ENCODE results near the gene OSBPL9. TPM values are rescaled to one million over a fixed set of nuclear protein-coding genes. Genes with fewer than 3 reads are reported as not detected.

OSBPL9 gene
- total and polyA plus RNA-seq, 10 of the 15 experiments (the other 5 are each of a cell fraction or from before 2014, with no cell fraction given): 25.9 to 156 (median 108) TPM

DNA sequence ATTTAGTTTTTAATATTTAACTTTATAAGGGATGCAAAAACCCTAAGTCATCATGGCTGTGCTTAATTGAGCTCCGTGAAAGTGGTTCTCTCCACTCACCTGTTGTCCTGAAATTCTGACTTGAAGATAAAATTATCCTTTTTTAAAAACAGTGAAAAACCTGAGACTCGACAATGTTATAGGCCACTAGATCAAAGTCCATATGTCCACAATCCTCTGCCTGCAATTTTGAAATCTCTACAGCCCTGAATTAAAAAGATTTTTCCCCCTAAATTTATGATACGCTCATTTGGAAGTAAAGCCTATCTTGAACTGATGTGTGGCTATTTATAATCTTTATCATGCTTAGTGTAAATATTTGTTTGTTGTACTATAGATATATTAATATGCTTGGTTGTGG, 18.7 kb downstream of the OSBPL9 start (continued):
- no peak for TF ChIP-seq CEBPZ (IDR thresholded peaks at IDR 0.05; ENCODE audit: low read depth, low read length)

- H4K20me1 ChIP-seq (ENCODE audit: control insufficient read depth, insufficient read depth): no peaks in the 10 kb centered on the region
- CTCF ChIA-PET: no interaction called here
- no peaks in the 10 kb centered on the region for H3K9me3 ChIP-seq (replicated peaks; ENCODE audit: control insufficient read depth, insufficient read depth, low read length)
- no peak for ATAC-seq
- no peak overlapping the region for H2AFZ ChIP-seq (ENCODE audit: control insufficient read depth, low read depth, low read length)
- intact Hi-C loops (cut with micrococcal nuclease; ENCODE audit: unreplicated experiment) (no loop called here), in situ Hi-C loops (cut with MboI) (no loop called here)
- H3K79me2 ChIP-seq (ENCODE audit: control insufficient read depth, insufficient read depth, low read length): no peaks in the 10 kb centered on the region; the same call in 1 of the 2 replicates
- H3K27me3 ChIP-seq (replicated peaks in 1 of 2; ENCODE audit: control insufficient read depth in 2 of 2, insufficient read depth in 2 of 2, low read length in 1 of 2): no peaks in the 10 kb centered on the region
- no peak overlapping the region for H3K9ac ChIP-seq (ENCODE audit: control insufficient read depth, insufficient read depth, low read length)
- no peak overlapping the region for H3K4me3 ChIP-seq
- WGBS (ENCODE audit: insufficient coverage, insufficient replicate concordance, low lambda C conversion rate, missing lambda C conversion rate): 100% methylated on average over 2 of the region's 2 CpGs
- H3K4me1 ChIP-seq (ENCODE audit: control insufficient read depth, insufficient read depth, low read length): no peaks in the 10 kb centered on the region
- POLR2A ChIA-PET: no interaction called here
- RAD21 ChIA-PET (ENCODE audit: unreplicated experiment): no interaction called here
- no TSS peak for BruUV-seq (replicated peaks)
- DNase-seq (ENCODE audit: low read depth, low spot score): no peak
- H3K4me2 ChIP-seq (ENCODE audit: control insufficient read depth, insufficient read depth): no peak overlapping the region
- TF ChIP-seq IKZF2 (IDR thresholded peaks at IDR 0.05): no peak
- no peak for TF ChIP-seq MXI1 (IDR thresholded peaks at IDR 0.05; ENCODE audit: low read depth, low read length)
- no peak for TF ChIP-seq NBN (IDR thresholded peaks at IDR 0.05)
- no peak for TF ChIP-seq CBX5 (IDR thresholded peaks at IDR 0.05; ENCODE audit: low read depth)
- no peak for TF ChIP-seq SP1 (IDR thresholded peaks at IDR 0.05; ENCODE audit: low read depth, low read length)
- TF ChIP-seq PAX5 (IDR thresholded peaks at IDR 0.05; ENCODE audit: borderline replicate concordance, low read depth, low read length): no peak
- no peak for TF ChIP-seq SMC3 (IDR thresholded peaks at IDR 0.05; ENCODE audit: borderline replicate concordance, low read length)
- TF ChIP-seq ETV6 (conservative IDR thresholded peaks at IDR 0.05 in 1 of 2, IDR thresholded peaks at IDR 0.05 in 1 of 2; ENCODE audit: borderline replicate concordance in 1 of 2, low read depth in 1 of 2): no peak
- no peak for TF ChIP-seq RAD51 (IDR thresholded peaks at IDR 0.05)
- no peak for TF ChIP-seq CBX3 (IDR thresholded peaks at IDR 0.05; ENCODE audit: borderline replicate concordance, low read depth)
- TF ChIP-seq SMARCA5 (IDR thresholded peaks at IDR 0.05): no peak
- TF ChIP-seq STAT1 (conservative IDR thresholded peaks at IDR 0.05): no peak
- no peak for TF ChIP-seq GATAD2B (conservative IDR thresholded peaks at IDR 0.05; ENCODE audit: low read depth)
- no peak for FAIRE-seq
- SMC1A ChIA-PET (ENCODE audit: uncharacterized antibody, unreplicated experiment): no interaction called here
- no peaks in the 10 kb centered on the region for H3K36me3 ChIP-seq (ENCODE audit: control insufficient read depth in 2 of 2, insufficient read depth in 2 of 2, low read length in 1 of 2)
- H3K27ac ChIP-seq (ENCODE audit: control insufficient read depth, insufficient read depth): no peak overlapping the region
Measured at GRCh38 chr1:51636191-51636590, 19.3 kb downstream of the OSBPL9 start.
